K562 (cell line): ENCODE results near the gene LASP1. TPM values are rescaled to one million over a fixed set of nuclear protein-coding genes. Genes with fewer than 3 reads are reported as not detected.

Source experiments
- ATAC-seq: fragments of 200-7000 bp; cut with Tn5 transposase; 3 replicates; pipeline ENCODE4 v1.9.1; 2020; ENCODE audit warnings: moderate library complexity
- BruUV-seq: library from RNA; stranded (reverse); fragments of 400-500 nt; replicated peaks from 2 replicates; lab custom pipeline; 2021; lab: Mats Ljungman, UMichigan
- CTCF ChIA-PET: fragments of 300-600 bp; formaldehyde crosslinking; extraction: SDS; loops from one replicate; lab custom pipeline; 2021; ENCODE audit warnings: low intra/inter-chr PET ratio; lab: Yijun Ruan, JAX
- POLR2A ChIA-PET: fragments of 300-600, 350-650 bp; sonication (Branson Sonifier 250); formaldehyde crosslinking; extraction: SDS; loops from one replicate; lab custom pipeline; 2021; ENCODE audit warnings: antibody characterized with exemption, inconsistent platforms; lab: Yijun Ruan, JAX
- DNase-seq, 4 experiments: peaks; one replicate each; pipeline versions ENCODE4 v3.0.0 to v3.0.0-alpha.2; 2011 to 2018; ENCODE audit warnings: low spot score in 3 of 4, mixed read lengths in 3 of 4; ENCODE audit errors: extremely low read depth in 1 of 4
- FAIRE-seq: peaks from 2 replicates; lab custom pipeline; 2011; peaks lifted over from hg19 to GRCh38; lab: Jason Lieb, UNC
- H2AFZ ChIP-seq: 2 replicates; pipeline ENCODE4 v1.6.0; 2011; ENCODE audit warnings: low read depth, low read length, control low read depth, inconsistent platforms
- H3K27ac ChIP-seq: fragments of 200-600 bp; 3 replicates; pipeline ENCODE4 v1.8.0; 2011; ENCODE audit warnings: low read depth, mild to moderate bottlenecking, control low read depth, inconsistent platforms, low read length, moderate library complexity, mixed read lengths; ENCODE audit errors: extremely low read depth
- H3K27me3 ChIP-seq, 2 experiments: fragments of 300-600 bp in 1 of 2; 2 replicates in 1 of 2; 3 replicates in 1 of 2; pipeline versions ENCODE4 v1.6.0 to v1.8.0; 2011; ENCODE audit warnings: inconsistent platforms in 2 of 2, low read length in 2 of 2, mild to moderate bottlenecking in 1 of 2, mixed read lengths in 1 of 2, moderate library complexity in 1 of 2; ENCODE audit not compliant: control insufficient read depth in 2 of 2, insufficient read depth in 2 of 2
- H3K36me3 ChIP-seq: fragments of 300-600 bp; 3 replicates; pipeline ENCODE4 v1.8.0; 2011; ENCODE audit warnings: mild to moderate bottlenecking, low read length, inconsistent platforms; ENCODE audit not compliant: control insufficient read depth, insufficient read depth
- H3K4me1 ChIP-seq, 2 experiments: fragments of 200-600 bp in 1 of 2; replicated peaks in 1 of 2; 2 replicates in 1 of 2; 3 replicates in 1 of 2; pipeline versions ENCODE4 v1.5.1 to v1.8.0; 2011; ENCODE audit warnings: inconsistent platforms in 2 of 2, low read length in 2 of 2, mild to moderate bottlenecking in 1 of 2, mixed read lengths in 1 of 2, moderate library complexity in 1 of 2; ENCODE audit not compliant: control insufficient read depth in 2 of 2, insufficient read depth in 2 of 2
- H3K4me2 ChIP-seq: 2 replicates; pipeline ENCODE4 v1.6.1; 2011; ENCODE audit warnings: low read length, control low read depth, inconsistent platforms, mixed read lengths; ENCODE audit not compliant: insufficient read depth
- H3K4me3 ChIP-seq: fragments of 200-600 bp; sonication (generic), shearing (Covaris generic); 2 replicates; pipeline ENCODE4 v1.5.1; 2016; ENCODE audit warnings: control low read depth, inconsistent platforms
- H3K79me2 ChIP-seq: fragments of 200-600 bp; 3 replicates; pipeline ENCODE4 v1.8.0; 2011; ENCODE audit warnings: low read length, inconsistent platforms; ENCODE audit not compliant: control insufficient read depth, insufficient read depth
- H3K9ac ChIP-seq, 2 experiments: 2 replicates each; pipeline versions ENCODE4 v1.6.0 to v1.6.1; 2011; ENCODE audit warnings: low read depth in 2 of 2, low read length in 2 of 2, control low read depth in 1 of 2, inconsistent platforms in 1 of 2, mild to moderate bottlenecking in 1 of 2, mixed read lengths in 1 of 2; ENCODE audit not compliant: insufficient read depth in 1 of 2
- H3K9me1 ChIP-seq: one replicate; pipeline ENCODE4 v1.6.0; 2011; ENCODE audit warnings: inconsistent platforms, mild to moderate bottlenecking, low read length, moderate library complexity; ENCODE audit not compliant: control insufficient read depth, insufficient read depth
- H3K9me3 ChIP-seq: replicated peaks from 2 replicates; pipeline ENCODE4 v1.5.1; 2011; ENCODE audit warnings: low read depth, low read length, inconsistent platforms; ENCODE audit not compliant: control insufficient read depth, insufficient read depth
- H4K20me1 ChIP-seq: replicated peaks from 2 replicates; pipeline ENCODE4 v1.6.1; 2011; ENCODE audit warnings: low read length, inconsistent platforms, mixed read lengths; ENCODE audit not compliant: control insufficient read depth, insufficient read depth
- NFIC ChIP-seq: fragments of 450-650 bp; IDR thresholded peaks from 2 replicates; pipeline ENCODE4 v1.6.1; 2017; ENCODE audit warnings: mild to moderate bottlenecking, inconsistent platforms
- RBFOX2 ChIP-seq: fragments of 200-400 bp; formaldehyde crosslinking; IDR thresholded peaks from 2 replicates; pipeline ENCODE4 v1.6.1; 2017; ENCODE audit warnings: low read depth, mild to moderate bottlenecking, low read length, moderate library complexity
- SPI1 ChIP-seq: IDR thresholded peaks from 2 replicates; pipeline ENCODE4 v1.6.1; 2011; ENCODE audit warnings: low read depth, low read length, control low read depth, borderline replicate concordance
- ZNF121 ChIP-seq: sonication (generic); formaldehyde crosslinking; conservative IDR thresholded peaks from 2 replicates; pipeline ENCODE4 v1.8.0; 2022; ENCODE audit warnings: missing genetic modification reagents
- WGBS: fragments of 100-300 bp; shearing (Covaris generic); methylation state at CpG from one replicate; pipeline ENCODE4 v1.1.6; 2016; ENCODE audit warnings: low coverage, mixed read lengths; ENCODE audit not compliant: insufficient coverage; ENCODE audit errors: missing lambda C conversion rate; 5-methylcytosine and 5-hydroxymethylcytosine counted together
- in situ Hi-C: fragments of 300-500 bp; cut with MboI; formaldehyde crosslinking; loops from 4 replicates; pipeline ENCODE4 v1.15.0; 2018; ENCODE audit warnings: inconsistent platforms, mixed read lengths
- intact Hi-C: fragments of 100-400 bp; cut with micrococcal nuclease; formaldehyde crosslinking; loops from 2 replicates; pipeline ENCODE4 v1.14.2; 2022
- polyA plus RNA-seq, 8 experiments: library from polyadenylated mRNA; depleted of rRNA in 4 of 8; stranded (reverse) in 5 of 8; unstranded in 3 of 8; fragments of >200 nt; fragmentation: Nextera tagmentation in 2 of 8; fragmentation: Illumina TruSeq in 1 of 8; extraction: Ambion mirVana in 2 of 8; extraction: Trizol in 1 of 8; gene quantifications; 2 replicates each; pipeline versions ENCODE4 v1.2.1 to v1.2.3, GENCODE V29; 2011 to 2014; ENCODE audit warnings: inconsistent platforms in 1 of 8, missing spikeins in 1 of 8
- total RNA-seq, 7 experiments: library from RNA; depleted of rRNA in 6 of 7; stranded (reverse); fragments of >200 nt in 6 of 7; fragmentation: Illumina TruSeq in 2 of 7; extraction: Trizol in 2 of 7; gene quantifications; 2 replicates each; pipeline versions ENCODE4 v1.2.1 to v1.2.3, GENCODE V29; 2011 to 2021; ENCODE audit warnings: low replicate concordance in 1 of 7
- TF ChIP-seq, protein P1 (sequence below): sonication (generic); formaldehyde crosslinking; IDR thresholded peaks from 2 replicates; pipeline ENCODE4 v1.8.1; 2022; ENCODE audit warnings: missing genetic modification reagents

LASP1 gene
- total and polyA plus RNA-seq, 9 of the 15 experiments (the other 6 are each of a cell fraction or from before 2014, with no cell fraction given) = 23.0 to 125 (median 55.3) TPM

DNA sequence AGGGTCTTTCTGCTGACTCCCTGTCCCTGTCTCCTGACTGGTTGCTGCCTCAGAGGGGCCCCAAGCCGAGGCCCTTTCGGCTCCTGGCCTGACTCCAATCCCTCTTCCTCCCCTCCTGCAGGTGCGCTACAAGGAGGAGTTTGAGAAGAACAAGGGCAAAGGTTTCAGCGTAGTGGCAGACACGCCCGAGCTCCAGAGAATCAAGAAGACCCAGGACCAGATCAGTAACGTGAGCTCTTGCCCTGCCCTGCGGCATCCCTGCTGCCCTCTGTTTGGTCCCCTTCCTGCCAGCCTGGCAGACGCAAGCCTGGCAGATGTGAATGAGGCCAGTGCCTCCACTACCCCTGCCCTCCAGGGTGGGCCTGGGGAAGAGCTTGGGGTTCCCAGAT is 28.4 kb downstream of the LASP1 start:
- in situ Hi-C loops (no loop called here), intact Hi-C loops (no loop called here)
- Histone ChIP-seq H3K4me3 (no peak overlapping the region), H2AFZ (no peak overlapping the region), H3K79me2 (peaks cover 24% of the 10 kb centered on the region), H3K27ac (peak overlapping the region; percentile 62), H3K4me2 (peak overlapping the region; percentile 42; the same call in 1 of the 2 replicates), H3K9ac (peak overlapping the region; percentile 39 to 79), H3K27me3 (no peaks in the 10 kb centered on the region)
- WGBS = 44% methylated on average over 8 of the region's 9 CpGs
- DNase-seq (no peak), ATAC-seq (no peak), FAIRE-seq (no peak)
- 0 out of 2 replicates have a peak, but pooled peaks have one; percentile 12 for TF ChIP-seq RBFOX2
- TF ChIP-seq SPI1 = no peak
- TF ChIP-seq NFIC = peak; percentile 23; the same call in 1 of the 2 replicates
- TF ChIP-seq, protein P1, sequence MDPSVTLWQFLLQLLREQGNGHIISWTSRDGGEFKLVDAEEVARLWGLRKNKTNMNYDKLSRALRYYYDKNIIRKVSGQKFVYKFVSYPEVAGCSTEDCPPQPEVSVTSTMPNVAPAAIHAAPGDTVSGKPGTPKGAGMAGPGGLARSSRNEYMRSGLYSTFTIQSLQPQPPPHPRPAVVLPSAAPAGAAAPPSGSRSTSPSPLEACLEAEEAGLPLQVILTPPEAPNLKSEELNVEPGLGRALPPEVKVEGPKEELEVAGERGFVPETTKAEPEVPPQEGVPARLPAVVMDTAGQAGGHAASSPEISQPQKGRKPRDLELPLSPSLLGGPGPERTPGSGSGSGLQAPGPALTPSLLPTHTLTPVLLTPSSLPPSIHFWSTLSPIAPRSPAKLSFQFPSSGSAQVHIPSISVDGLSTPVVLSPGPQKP (CRISPR knock-in tag) = no peak
- TF ChIP-seq ZNF121 (CRISPR knock-in tag) = no peak
- TF ChIP-seq, all 486 proteins: peak for 2
- H3K36me3 ChIP-seq = peaks cover 74% of the 10 kb centered on the region; the same call in 2 of the 3 replicates
- no TSS peak for BruUV-seq
- peaks cover 35% of the 10 kb centered on the region for H4K20me1 ChIP-seq
- H3K4me1 ChIP-seq = peaks cover 51 to 56% of the 10 kb centered on the region in 2 experiments
- ChIA-PET POLR2A (interaction anchor here (0.7 to 2.4 kb wide), 4 partner anchors 10 to 24 kb away, joined by 3 to 9 read pairs (median 6); no protein-coding TSS in a partner anchor), CTCF (interaction anchor here (0.6 kb wide), 1 partner anchor 32 kb away, joined by 3 read pairs; no protein-coding TSS in a partner anchor)
- H3K9me3 ChIP-seq = no peaks in the 10 kb centered on the region
- H3K9me1 ChIP-seq = peaks cover 4% of the 10 kb centered on the region
